HG03457 (cell line): ENCODE results near the gene YIPF2.

ENCODE experiments used
- ATAC-seq: cut with Tn5 transposase; IDR thresholded peaks from one replicate; pipeline ENCODE4 v1.9.1; 2021; ENCODE audit warnings: moderate number of reproducible peaks; ENCODE audit not compliant: unreplicated experiment

The YIPF2 gene

DNA sequence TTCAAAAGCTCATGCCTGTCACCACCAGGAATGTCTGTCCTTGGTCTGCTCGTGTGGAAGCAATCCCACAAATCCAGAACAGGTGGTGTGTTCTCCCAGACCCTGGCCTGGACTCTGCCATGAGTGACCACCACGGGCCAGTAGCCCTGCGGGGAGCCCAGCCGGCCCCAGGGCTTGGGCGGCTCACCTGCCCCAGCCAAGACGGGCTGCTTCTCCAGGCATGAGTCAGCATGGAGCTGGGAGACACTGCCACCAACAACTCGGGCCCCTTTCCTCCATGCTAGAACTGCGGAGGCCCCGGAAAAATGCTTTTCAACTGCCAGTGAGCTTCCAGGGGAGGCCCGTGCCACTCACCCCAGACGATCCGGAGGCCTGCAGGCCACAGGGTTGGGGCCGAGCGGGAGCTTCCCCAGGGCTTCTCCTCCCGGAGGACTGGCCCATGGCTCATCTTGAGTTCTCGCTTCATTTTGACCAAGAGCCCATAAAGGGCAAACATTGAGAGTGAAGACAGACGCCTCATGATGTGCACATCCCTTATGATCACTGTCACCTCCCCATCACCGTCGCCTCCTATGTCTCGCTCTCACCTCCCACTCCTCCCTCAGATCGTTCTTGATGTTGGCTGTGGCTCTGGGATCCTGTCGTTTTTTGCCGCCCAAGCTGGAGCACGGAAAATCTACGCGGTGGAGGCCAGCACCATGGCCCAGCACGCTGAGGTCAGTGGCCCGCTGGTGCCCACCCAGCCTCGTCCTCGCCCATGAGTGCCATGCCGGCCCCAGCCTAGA lies 16.7 kb downstream of the YIPF2 start:
- ATAC-seq: no peak

- ATAC-seq: no peak
These were observed 20.0 kb downstream of the YIPF2 start for GRCh38 chr19:10908380-10908960.

- ATAC-seq: no peak
These were observed 20.5 kb downstream of the YIPF2 start for GRCh38 chr19:10907925-10908324.

DNA sequence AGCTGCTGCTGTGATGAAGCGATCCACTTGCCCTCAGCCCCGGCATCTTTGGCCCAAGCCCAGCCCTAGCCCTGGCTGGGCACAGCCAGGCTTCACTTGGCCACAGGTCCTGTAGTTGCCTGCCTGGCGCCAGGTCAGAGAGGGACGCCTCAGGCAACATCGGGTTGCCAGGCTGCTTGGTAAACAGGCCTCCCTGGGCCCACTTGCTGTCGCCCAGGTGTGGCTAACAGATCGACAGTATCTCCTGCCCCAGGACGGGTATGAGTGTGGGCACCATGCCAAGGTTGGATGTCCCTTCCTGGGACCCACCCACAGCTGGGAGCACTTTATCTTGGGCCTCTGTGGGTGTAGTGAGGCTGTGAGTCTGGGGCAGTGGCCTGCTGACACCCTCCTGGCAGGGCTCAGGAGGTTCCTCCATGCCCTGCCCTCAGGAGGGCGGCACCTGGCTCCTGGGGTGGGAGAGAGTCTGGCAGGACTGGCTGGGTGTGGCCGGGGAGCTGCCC lies 29.2 kb downstream of the YIPF2 start:
- ATAC-seq: no peak

DNA sequence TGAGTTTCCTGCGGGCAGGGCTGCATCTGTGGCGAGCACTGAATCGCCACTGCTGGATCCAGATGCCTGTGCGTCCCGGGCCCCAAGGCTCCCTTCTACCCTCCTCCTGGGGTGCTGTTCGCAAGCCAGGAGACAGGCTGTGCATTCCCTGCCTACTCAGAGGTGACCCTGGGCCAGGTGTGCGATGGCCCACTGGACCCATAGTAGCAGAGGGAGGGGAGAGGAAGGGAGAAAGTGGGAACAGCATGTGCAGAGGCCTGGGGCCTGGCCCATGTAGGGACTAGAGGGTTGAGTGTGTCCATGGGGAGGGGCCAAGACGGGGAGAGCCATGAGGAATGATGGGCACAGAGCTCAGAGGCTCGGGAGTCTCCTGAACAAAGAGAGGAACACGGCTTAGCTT lies 29.8 kb downstream of the YIPF2 start:
- ATAC-seq: no peak

DNA sequence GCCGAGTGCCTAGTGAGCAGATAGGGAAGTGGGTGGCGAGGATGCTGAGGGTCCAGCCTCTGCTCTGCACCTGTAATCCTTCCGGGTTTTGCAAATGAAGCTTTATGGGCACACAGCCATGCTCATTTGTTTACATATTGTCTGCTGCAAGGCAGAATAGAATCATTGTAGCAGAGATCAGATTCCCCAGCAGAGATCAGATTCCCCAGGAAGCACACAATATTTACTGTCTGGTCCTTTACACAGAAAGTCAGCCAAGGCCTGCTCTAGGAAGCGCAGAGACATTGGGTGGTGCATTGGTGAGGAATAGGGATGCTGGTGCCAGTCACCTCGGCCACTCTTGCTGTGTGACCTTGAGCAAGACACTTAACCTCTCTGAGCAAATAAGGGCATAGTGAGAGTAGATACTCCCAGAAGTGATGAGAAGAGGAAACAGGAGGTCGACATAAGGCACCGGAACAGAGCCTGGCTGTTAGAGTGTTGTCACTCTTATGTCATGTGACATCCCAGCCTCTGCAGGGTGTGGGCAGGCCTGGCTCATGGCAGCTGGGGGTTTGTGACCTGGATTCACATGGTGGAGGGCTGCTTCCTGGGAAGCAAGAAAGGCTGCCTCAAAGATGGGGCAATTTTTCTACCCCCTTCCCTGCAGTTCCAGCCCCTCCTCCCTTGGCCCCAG lies 31.4 kb downstream of the YIPF2 start:
- no peak for ATAC-seq

- ATAC-seq: no peak
These were observed 32.5 kb downstream of the YIPF2 start for GRCh38 chr19:10895920-10896319.

- no peak for ATAC-seq
These were observed 33.1 kb downstream of the YIPF2 start for GRCh38 chr19:10895363-10895762.

DNA sequence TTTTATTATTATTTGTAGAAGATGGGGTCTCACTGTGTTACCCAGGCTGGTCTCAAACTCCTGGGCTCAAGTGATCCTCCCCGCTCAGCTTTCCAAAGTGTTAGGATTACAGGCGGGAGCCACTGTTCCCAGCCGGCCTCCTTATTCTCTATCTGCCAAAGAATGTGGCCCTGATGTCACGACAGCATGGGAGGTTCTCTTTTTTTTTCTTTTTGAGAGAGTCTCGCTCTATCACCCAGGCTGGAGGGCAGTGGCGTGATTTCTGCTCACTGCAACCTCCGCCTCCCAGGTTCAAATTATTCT lies 33.6 kb downstream of the YIPF2 start:
- no peak for ATAC-seq

GRCh38 chr19:10892256-10892655 lies 36.2 kb downstream of the YIPF2 start:
- ATAC-seq: no peak

- ATAC-seq: no peak
These were observed 36.9 kb downstream of the YIPF2 start for GRCh38 chr19:10891405-10892086.

- no peak for ATAC-seq
These were observed 38.6 kb downstream of the YIPF2 start for GRCh38 chr19:10889880-10890279.

DNA sequence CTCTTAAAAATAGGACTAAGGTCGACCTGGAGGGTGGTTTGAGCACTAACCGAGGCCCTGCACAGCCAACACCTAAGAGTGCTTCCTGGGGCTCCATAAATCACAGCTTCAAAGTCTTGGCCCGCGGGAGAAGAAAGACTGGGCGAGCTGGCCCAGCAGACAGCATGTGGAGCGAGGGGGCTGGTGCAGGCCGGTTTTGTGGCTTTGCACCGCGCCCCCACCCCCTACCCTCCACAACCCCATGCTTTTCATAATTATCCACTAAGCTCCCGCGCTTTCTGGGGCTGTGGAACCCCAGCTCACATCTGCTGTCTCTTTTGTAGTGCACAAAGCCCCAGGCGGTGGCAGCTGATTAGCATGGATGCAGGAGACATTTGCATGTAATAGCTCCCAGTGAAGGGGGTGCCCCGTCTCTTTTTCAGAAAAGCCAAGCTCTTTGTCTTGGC lies 40.0 kb downstream of the YIPF2 start:
- ATAC-seq: no peak

GRCh38 chr19:10887616-10888367 lies 40.6 kb downstream of the YIPF2 start:
- no peak for ATAC-seq

DNA sequence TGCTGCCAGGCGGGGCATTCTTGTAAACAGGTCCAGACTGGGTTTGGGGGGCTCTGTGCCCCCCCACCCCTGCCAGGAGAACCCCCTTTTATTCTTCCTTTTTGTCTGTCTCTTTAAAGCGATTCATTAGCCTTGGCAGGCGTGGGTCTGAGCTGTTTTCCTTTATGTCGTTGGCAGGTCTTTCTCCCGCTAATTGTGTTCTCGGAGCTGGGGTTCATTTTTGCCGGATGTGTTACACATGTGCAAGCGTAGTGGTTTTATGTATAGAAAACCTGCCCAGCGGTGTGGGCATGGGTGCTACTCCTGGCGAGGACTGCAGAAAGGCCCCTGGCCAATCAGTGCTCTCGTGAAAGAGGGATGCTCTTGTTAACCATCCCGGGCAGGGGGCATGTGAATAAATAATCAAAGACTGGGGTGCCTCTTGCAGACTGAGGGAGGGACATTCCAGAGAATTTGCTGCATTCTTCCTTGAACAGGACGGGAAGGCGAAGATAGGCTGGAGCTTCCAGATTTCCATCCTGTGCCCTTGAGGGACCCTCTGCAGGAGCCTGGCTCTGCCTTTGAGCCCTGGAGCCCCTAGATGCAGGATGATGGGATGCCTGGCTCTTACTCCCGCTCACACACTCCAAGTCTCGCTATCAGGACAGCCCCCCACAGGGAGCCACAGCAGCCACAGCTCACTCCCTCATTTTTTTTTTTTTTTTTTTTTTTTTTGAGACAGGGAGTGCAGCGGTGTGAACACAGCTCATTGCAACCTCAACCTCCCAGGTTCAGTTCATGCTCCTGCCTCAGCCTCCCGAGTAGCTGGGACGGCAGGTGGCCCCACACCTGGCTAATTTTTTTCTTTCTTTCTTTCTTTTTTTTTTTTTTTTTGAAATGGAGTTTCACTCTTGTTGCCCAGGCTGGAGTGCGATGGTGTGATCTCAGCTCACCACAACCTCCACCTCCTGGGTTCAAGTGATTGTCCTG lies 43.0 kb downstream of the YIPF2 start:
- no peak for ATAC-seq

DNA sequence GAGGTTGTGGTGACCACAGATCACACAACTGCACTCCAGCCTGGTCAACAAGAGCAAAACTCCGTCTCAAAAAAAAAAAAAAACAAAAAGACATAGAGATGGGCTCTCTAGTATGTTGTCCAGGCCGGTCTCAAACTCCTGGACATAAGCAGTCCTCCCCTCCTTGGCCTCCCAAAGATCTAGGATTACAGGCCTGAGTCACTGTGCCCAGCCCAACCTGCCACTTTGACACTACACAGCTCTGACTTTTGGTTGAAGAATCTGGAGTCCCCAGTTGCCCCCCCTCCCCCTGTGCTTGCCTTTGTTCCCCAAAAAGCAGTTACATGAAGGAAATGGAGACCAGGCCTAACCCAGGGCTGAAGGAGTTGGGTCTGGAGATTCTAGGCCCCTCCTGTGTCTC lies 44.2 kb downstream of the YIPF2 start:
- no peak for ATAC-seq

GRCh38 chr19:10882108-10882457 lies 46.4 kb downstream of the YIPF2 start:
- no peak for ATAC-seq

- no peak for ATAC-seq
These were observed 46.9 kb downstream of the YIPF2 start for GRCh38 chr19:10881403-10882107.

- no peak for ATAC-seq
These were observed 50.2 kb downstream of the YIPF2 start for GRCh38 chr19:10878253-10878652.
